Adrenal gland (tissue), 19 donors: Measurements from ENCODE around the gene DSTYK. TPM values are rescaled to one million over a fixed set of nuclear protein-coding genes. Genes with fewer than 3 reads are reported as not detected.

Source experiments
- DNase-seq, 7 donors: peaks; one replicate each; pipeline ENCODE4 v3.0.0-alpha.2; 2019 to 2020
- H3K27ac ChIP-seq, 5 donors: fragments of 200-600 bp; sonication (generic) in 4 of 5; 1 replicate in 3 of 5; 2 replicates in 2 of 5; pipeline versions ENCODE4 v1.5.1 to v1.8.0; 2016 to 2020; ENCODE audit warnings: mild to moderate bottlenecking in 1 of 5
- H3K27me3 ChIP-seq: fragments of 200-600 bp; 2 replicates; pipeline ENCODE4 v1.8.0; 2021
- H3K36me3 ChIP-seq, 2 donors: fragments of 200-600 bp; replicated peaks in 1 of 2; 1 replicate in 1 of 2; 2 replicates in 1 of 2; pipeline versions ENCODE4 v1.5.1 to v1.8.0; 2018 to 2022
- H3K4me1 ChIP-seq, 2 donors: fragments of 200-600 bp; replicated peaks in 1 of 2; 1 replicate in 1 of 2; 2 replicates in 1 of 2; pipeline versions ENCODE4 v1.5.1 to v1.8.0; 2018 to 2021
- H3K4me3 ChIP-seq, 4 donors: fragments of 200-600 bp; sonication (generic) in 3 of 4; one replicate each; pipeline ENCODE4 v1.5.1; 2016 to 2018
- H3K9me3 ChIP-seq, 3 donors: fragments of 200-600 bp; sonication (generic) in 1 of 3; replicated peaks in 1 of 3; 1 replicate in 2 of 3; 2 replicates in 1 of 3; pipeline versions ENCODE4 v1.5.1 to v1.8.0; 2016 to 2021
- CTCF ChIP-seq, 6 experiments: fragments of 450-650 bp in 4 of 6; fragments of 200-600 bp in 2 of 6; sonication (generic) in 1 of 6; IDR thresholded peaks; 1 replicate in 5 of 6; 2 replicates in 1 of 6; pipeline versions ENCODE4 v1.5.1 to v1.8.0; 2016 to 2021; ENCODE audit warnings: antibody characterized with exemption in 6 of 6, mild to moderate bottlenecking in 2 of 6, moderate library complexity in 1 of 6
- POLR2A ChIP-seq, 2 donors: fragments of 450-650 bp; IDR thresholded peaks; one replicate each; pipeline ENCODE4 v1.6.1; 2017; ENCODE audit warnings: antibody characterized with exemption in 2 of 2, mild to moderate bottlenecking in 2 of 2, moderate library complexity in 1 of 2
- WGBS, 4 donors: extraction: QIAGEN DNeasy Blood & Tissue Kit in 2 of 4; methylation state at CpG; one replicate each; pipeline versions ENCODE4 v1.1.5 to v1.1.7; 2013 to 2017; 5-methylcytosine and 5-hydroxymethylcytosine counted together
- intact Hi-C, 2 donors: fragments of 100-400 bp; cut with DNase I; formaldehyde crosslinking; loops; one replicate each; pipeline versions ENCODE4 v1.14.1 to v1.15.0; 2022 to 2023
- long read RNA-seq, 10 donors: library from polyadenylated mRNA in 3 of 10; unstranded in 2 of 10; stranded (forward) in 1 of 10; transcript quantifications; one replicate each; pipeline ENCODE4 v2.0.0 and lab custom pipeline, GENCODE V29; 2021 to 2026
- polyA plus RNA-seq, 3 donors: library from polyadenylated mRNA; stranded (reverse); fragments of 200-250 nt in 2 of 3; fragments of 350-450 nt in 1 of 3; fragmentation: Illumina TruSeq in 1 of 3; extraction: RNeasy Lipid Tissue Mini Kit (QIAGEN cat#74804) in 1 of 3; gene quantifications; one replicate each; pipeline ENCODE4 v1.2.3, GENCODE V29; 2013 to 2014
- total RNA-seq, 9 donors: library from RNA; depleted of rRNA in 4 of 9; stranded (reverse); fragments of >200 nt in 4 of 9; fragments of 120-200 nt in 1 of 9; fragmentation: NEBNext Ultra II Directional in 1 of 9; extraction: Animal tissue kit (Norgen Biotek cat#: 25700) in 1 of 9; gene quantifications; one replicate each; pipeline versions ENCODE4 v1.1.0 to v1.2.4, GENCODE V29; 2013 to 2023
- donor health status: healthy with polysubstance abuse.
- donor health status: Bipolar disorder and iron deficiency.
- donor health status: DM: yes; HTN: yes; CAD: no.
- donor health status: DM: no; HTN: no; CAD: no.
- donor health status: DM: no; HTN: no; CAD: no.
- donor health status: DM: yes; HTN: yes; CAD: no.

The DSTYK gene
- 10 to 100 TPM; 14.9 to 22.9 (median 17.7) TPM for total RNA-seq
- 10 to 100 TPM in 1 of 3 donors, 1 to 10 TPM in 2; 4.4 to 12.8 (median 6.7) TPM for polyA plus RNA-seq
- long read RNA-seq, donor 1, full-length matches to known transcripts = 1 of 1 reads
- long read RNA-seq, donor 1, partial matches to known transcripts = 0 of 1 reads
- long read RNA-seq, donor 1, other reads (novel, unspliced or antisense) = 0 of 1 reads
- long read RNA-seq, donor 2, full-length matches to known transcripts = 2 of 2 reads
- long read RNA-seq, donor 2, partial matches to known transcripts = 0 of 2 reads
- long read RNA-seq, donor 2, other reads (novel, unspliced or antisense) = 0 of 2 reads
- long read RNA-seq, donor 3 = 0 reads
- long read RNA-seq, donor 4, partial matches to known transcripts = 3 of 9 reads
- long read RNA-seq, donor 4, other reads (novel, unspliced or antisense) = 6 of 9 reads
- long read RNA-seq, donor 5, full-length matches to known transcripts = 11 of 18 reads
- long read RNA-seq, donor 5, partial matches to known transcripts = 1 of 18 reads
- long read RNA-seq, donor 5, other reads (novel, unspliced or antisense) = 6 of 18 reads
- long read RNA-seq, donor 6, full-length matches to known transcripts = 2 of 5 reads
- long read RNA-seq, donor 6, partial matches to known transcripts = 2 of 5 reads
- long read RNA-seq, donor 6, other reads (novel, unspliced or antisense) = 1 of 5 reads
- long read RNA-seq, donor 7 = 0 reads
- long read RNA-seq, donor 8, full-length matches to known transcripts = 1 of 1 reads
- long read RNA-seq, donor 8, partial matches to known transcripts = 0 of 1 reads
- long read RNA-seq, donor 8, other reads (novel, unspliced or antisense) = 0 of 1 reads
- long read RNA-seq, donor 9 = 0 reads
- long read RNA-seq, donor 10, full-length matches to known transcripts = 3 of 3 reads
- long read RNA-seq, donor 10, partial matches to known transcripts = 0 of 3 reads
- long read RNA-seq, donor 10, other reads (novel, unspliced or antisense) = 0 of 3 reads

- peak within 1 kb of the TSS; percentile 77 to 97 (median 90) for H3K27ac ChIP-seq
- H3K27me3 ChIP-seq = no peaks in the 10 kb centered on the region
- 0 to 1% (median 0%) methylated on average over 4 to 67 of the region's 67 CpGs for WGBS, 4 donors
- DNase-seq = peak; percentile 93 to 98 (median 96)
- H3K4me1 ChIP-seq = peaks cover 9 to 12% of the 10 kb centered on the region in 2 donors
- TF ChIP-seq CTCF (IDR thresholded peaks at IDR 0.05) (peak in 1 of 6 experiments; percentile 11), POLR2A (IDR thresholded peaks at IDR 0.05) (peak; percentile 73 to 92)
- no peaks in the 10 kb centered on the region for H3K9me3 ChIP-seq
- intact Hi-C loops = no loop called here
- H3K36me3 ChIP-seq = no peaks in the 10 kb centered on the region
- H3K4me3 ChIP-seq = peak within 1 kb of the TSS; percentile 72 to 95 (median 90)
These were observed at the start of gene DSTYK for GRCh38 chr1:205211169-205211838. TSS of gene DSTYK (minus strand) at chr1:205211702. CDS start at chr1:205211535, 167 bp downstream.

GRCh38 chr1:205259998-205260397 is 48.5 kb upstream of the DSTYK start:
- Histone ChIP-seq H3K9me3 (no peaks in the 10 kb centered on the region), H3K4me1 (peaks cover 9 to 22% of the 10 kb centered on the region in 2 donors), H3K4me3 (no peak overlapping the region), H3K27ac (peak overlapping the region in 2 of 5 donors; percentile 75 to 88), H3K36me3 (no peaks in the 10 kb centered on the region), H3K27me3 (no peaks in the 10 kb centered on the region)
- WGBS, 4 donors = 89 to 100% (median 95%) methylated on average over 1 of the region's 1 CpG
- no peak for DNase-seq
- TF ChIP-seq POLR2A (IDR thresholded peaks at IDR 0.05) = no peak
- no peak for TF ChIP-seq CTCF (IDR thresholded peaks at IDR 0.05)
- intact Hi-C loops = loop anchor here (5.0 to 10.0 kb wide), 3 partner anchors 133 to 283 kb away; no protein-coding TSS in a partner anchor

GRCh38 chr1:205259324-205259832 is 47.9 kb upstream of the DSTYK start:
- peak overlapping the region in 4 of 5 donors; percentile 7 to 88 (median 80) for H3K27ac ChIP-seq
- WGBS, 4 donors = 58 to 71% (median 61%) methylated on average over 9 to 10 of the region's 10 CpGs
- no peak overlapping the region for H3K4me3 ChIP-seq
- intact Hi-C loops = loop anchor here (5.0 to 10.0 kb wide), 3 partner anchors 132 to 282 kb away; no protein-coding TSS in a partner anchor
- no peaks in the 10 kb centered on the region for H3K36me3 ChIP-seq
- H3K9me3 ChIP-seq = no peaks in the 10 kb centered on the region
- TF ChIP-seq CTCF (IDR thresholded peaks at IDR 0.05) = no peak
- no peak for TF ChIP-seq POLR2A (IDR thresholded peaks at IDR 0.05)
- peak in 3 of 7 donors; percentile 41 to 79 (median 61) for DNase-seq
- no peaks in the 10 kb centered on the region for H3K27me3 ChIP-seq
- H3K4me1 ChIP-seq = peaks cover 9 to 22% of the 10 kb centered on the region in 2 donors
